ENCODE results near the gene RBM44.
"Not testable (repeated sequence)": the region's sequence is repeated elsewhere in the genome, so short reads cannot be mapped to it uniquely, and the experiment has no call there.

Gene RBM44

DNA sequence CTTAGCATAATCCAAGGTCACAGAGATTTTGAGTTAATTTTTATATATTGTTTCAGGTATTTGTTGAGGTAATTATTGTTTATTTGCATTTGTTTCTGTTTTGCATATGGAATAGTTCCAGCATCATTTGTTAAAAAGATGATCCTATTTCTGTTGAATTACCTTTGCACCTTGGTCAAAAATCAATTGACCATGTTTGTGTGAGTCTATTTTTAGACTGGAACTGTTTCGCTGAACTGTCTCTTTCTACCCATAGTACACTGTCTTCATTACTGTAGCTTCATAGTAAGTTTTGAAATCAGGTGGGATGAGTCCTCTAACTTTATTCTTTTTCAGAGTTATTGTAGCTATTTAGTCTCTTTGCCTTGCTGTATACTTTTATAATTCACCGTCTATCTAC lies 31.9 kb downstream of the RBM44 start:
- TF ChIP-seq, protein P1, sequence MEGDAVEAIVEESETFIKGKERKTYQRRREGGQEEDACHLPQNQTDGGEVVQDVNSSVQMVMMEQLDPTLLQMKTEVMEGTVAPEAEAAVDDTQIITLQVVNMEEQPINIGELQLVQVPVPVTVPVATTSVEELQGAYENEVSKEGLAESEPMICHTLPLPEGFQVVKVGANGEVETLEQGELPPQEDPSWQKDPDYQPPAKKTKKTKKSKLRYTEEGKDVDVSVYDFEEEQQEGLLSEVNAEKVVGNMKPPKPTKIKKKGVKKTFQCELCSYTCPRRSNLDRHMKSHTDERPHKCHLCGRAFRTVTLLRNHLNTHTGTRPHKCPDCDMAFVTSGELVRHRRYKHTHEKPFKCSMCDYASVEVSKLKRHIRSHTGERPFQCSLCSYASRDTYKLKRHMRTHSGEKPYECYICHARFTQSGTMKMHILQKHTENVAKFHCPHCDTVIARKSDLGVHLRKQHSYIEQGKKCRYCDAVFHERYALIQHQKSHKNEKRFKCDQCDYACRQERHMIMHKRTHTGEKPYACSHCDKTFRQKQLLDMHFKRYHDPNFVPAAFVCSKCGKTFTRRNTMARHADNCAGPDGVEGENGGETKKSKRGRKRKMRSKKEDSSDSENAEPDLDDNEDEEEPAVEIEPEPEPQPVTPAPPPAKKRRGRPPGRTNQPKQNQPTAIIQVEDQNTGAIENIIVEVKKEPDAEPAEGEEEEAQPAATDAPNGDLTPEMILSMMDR (IDR thresholded peaks at IDR 0.05; ENCODE audit: low read depth, low read length): no peak
- H3K4me3 ChIP-seq (ENCODE audit: low read depth, low read length): no peak overlapping the region

DNA sequence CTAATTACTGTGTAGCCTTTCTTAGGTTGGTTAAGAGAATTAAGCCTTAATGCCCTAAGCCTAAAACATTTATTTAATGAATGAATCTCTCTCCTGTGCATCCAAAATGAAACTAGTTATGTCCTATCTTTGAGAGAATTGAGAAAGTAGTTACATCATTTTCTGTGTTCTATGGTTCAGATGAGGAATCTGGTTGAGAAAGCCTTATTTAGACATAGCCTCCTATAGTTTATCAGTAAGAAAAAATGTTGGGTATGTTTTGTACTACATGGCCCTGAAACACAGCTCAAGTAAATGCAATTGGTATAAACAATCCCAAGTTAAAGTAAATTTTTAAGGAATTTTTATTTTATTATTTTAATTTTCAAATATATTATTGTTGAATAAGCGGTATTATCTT lies 35.0 kb downstream of the RBM44 start:
- no peak overlapping the region for H3K4me3 ChIP-seq (ENCODE audit: low read depth, low read length)
- TF ChIP-seq, protein P1 (IDR thresholded peaks at IDR 0.05; ENCODE audit: low read depth, low read length): no peak

DNA sequence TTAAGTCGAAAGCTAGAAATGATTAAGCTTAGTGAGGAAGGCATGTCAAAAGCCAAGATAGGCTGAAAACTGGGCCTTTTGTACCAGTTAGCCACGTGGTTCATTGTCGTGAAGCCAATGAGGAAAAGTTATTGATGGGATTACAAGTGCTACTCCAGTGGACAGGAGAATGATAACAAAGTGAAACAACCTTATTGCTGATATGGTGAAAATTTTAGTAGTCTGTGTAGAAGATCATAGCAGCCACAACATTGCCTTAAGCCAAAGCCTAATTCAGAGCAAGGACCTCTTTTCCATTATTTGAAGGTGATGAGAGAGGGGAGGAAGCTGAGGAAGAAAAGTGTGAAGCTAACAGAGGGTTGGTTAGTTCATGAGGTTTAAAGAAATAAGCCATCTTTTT lies 36.8 kb downstream of the RBM44 start:
- TF ChIP-seq, protein P1 (IDR thresholded peaks at IDR 0.05; ENCODE audit: low read depth, low read length): no peak
- no peak overlapping the region for H3K4me3 ChIP-seq (ENCODE audit: low read depth, low read length)

DNA sequence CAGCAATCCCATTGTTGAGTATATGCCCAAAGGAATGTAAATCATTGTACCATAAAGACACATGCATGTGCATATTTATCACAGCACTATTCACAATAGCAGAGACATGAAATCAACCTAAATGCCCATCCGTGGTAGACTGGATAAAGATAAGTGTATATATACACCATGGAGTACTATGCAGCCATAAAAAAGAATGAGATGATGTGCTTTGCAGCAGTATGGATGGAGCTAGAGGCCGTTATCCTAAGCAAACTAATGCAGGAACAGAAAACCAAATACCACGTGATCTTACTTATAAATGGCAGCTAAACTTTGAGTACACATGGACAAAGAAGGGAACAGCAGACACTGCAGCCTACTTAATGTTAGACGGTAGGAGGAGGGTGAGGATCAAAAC lies 42.5 kb downstream of the RBM44 start:
- TF ChIP-seq, protein P1 (IDR thresholded peaks at IDR 0.05; ENCODE audit: low read depth, low read length): no peak
- no peak overlapping the region for H3K4me3 ChIP-seq (ENCODE audit: low read depth, low read length)

DNA sequence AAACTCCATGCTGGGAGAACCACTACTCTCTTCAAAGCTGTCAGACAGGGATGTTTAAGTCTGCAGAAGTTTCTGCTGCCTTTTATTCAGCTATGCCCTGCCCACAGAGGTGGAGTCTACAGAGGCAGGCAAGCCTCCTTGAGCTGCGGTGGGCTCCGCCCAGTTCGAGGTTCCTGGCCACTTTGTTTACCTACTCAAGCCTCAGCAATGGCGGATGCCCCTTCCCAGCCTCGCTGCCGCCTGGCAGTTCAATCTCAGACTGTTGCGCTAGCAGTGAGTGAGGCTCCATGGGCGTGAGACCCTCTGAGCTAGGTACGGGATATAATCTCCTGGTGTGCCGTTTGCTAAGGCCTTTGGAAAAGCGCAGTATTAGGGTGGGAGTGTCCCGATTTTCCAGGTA lies 50.4 kb downstream of the RBM44 start:
- not testable (repeated sequence) for H3K4me3 ChIP-seq (ENCODE audit: low read depth, low read length)

DNA sequence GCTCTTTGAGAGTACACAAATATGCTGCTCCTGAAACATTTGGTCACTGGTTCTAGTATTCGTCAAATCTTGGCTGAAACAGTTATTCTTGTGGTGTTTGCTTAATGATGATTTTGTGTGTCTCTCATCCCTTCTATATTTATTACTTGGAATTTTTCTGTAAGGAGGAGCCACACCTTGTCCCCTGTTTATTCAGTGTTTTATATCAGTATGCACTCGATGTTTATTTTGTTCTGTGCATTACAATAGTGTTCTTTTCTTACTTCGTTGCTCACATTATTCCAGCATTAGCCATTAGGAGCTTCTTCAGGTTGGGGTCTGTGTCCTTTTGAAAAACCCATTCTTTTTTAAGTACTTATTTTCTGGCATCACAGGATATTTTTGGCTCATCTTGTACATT lies 55.7 kb downstream of the RBM44 start:
- no peak overlapping the region for H3K4me3 ChIP-seq (ENCODE audit: low read depth, low read length)
- TF ChIP-seq, protein P1 (IDR thresholded peaks at IDR 0.05; ENCODE audit: low read depth, low read length): no peak

DNA sequence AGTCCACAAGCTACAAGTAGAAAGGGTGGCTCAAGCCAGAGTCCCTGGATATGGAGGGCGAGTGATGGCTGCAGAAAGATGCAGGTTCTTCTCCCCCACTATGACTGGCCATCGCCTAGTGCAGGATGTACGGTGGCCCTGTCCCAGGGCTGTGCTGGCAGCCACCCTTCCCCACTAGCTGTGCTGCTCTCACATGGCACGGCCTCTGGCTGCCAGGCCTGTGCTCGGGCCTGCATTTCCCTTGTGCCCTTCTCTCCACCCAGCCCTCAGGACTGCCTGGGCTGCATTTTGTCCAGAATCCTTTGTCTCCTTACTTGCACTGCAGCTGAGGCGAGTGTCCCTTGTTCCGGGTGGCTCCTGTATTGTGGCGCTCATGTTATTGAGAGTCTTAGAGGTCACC lies 59.2 kb downstream of the RBM44 start:
- no peak overlapping the region for H3K4me3 ChIP-seq (ENCODE audit: low read depth, low read length)
- TF ChIP-seq, protein P1 (IDR thresholded peaks at IDR 0.05; ENCODE audit: low read depth, low read length): no peak

DNA sequence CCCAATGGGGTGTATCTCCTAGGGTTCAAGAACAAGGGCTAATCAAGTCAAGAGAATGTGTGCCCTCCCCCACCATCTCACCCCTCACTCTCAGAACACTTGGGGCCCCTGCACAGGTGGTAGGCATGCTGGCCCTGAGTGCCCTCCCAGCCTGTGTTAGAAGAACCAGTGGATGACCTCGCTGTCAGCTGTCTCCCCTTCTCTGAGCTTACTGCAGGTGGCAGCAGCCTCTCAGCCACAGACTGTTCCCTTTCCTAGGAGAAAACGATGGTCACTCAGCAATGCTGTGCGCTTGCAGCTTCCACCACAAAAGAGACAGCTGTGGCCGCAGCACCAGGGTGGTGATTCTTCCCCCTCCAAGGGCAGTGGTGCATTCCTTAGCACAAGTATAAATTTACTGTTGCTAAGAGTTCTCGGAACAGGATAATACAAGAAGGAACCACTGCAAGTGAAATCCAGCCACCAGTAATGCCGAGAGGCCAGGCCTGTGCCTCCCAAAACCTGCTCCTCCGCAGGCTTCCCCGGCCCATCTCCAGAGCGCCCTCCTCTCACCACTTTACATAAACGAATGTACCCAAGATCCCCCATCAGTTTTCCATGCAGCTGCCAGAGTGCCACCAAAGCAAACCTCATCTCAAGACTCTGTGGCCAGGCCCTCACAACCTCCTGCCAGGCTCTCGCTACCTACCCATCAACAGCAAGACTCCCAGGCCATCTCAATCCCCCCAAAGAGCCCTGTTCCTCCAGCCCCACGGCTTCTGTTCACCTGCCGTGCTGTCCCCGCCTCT lies 59.9 kb downstream of the RBM44 start:
- no peak overlapping the region for H3K4me3 ChIP-seq (ENCODE audit: low read depth, low read length)
- TF ChIP-seq, protein P1 (IDR thresholded peaks at IDR 0.05; ENCODE audit: low read depth, low read length): peak; percentile 94
